GM19455 (cell line): ENCODE measurements around the gene CSKMT.
"Not testable (repeated sequence)": the region's sequence is repeated elsewhere in the genome, so short reads cannot be mapped to it uniquely, and the experiment has no call there.

Experiments used
- ATAC-seq: cut with Tn5 transposase; IDR thresholded peaks from one replicate; pipeline ENCODE4 v1.9.1; 2021; ENCODE audit not compliant: unreplicated experiment

The CSKMT gene

GRCh38 chr11:62687508-62688396 lies 22.6 kb downstream of the CSKMT start:
- no peak for ATAC-seq

- no peak for ATAC-seq
Observed at GRCh38 chr11:62688491-62688890, 23.4 kb downstream of the CSKMT start.

- ATAC-seq = no peak
Observed at GRCh38 chr11:62689421-62690183, 24.5 kb downstream of the CSKMT start, which contains the start of gene LRRN4CL. LRRN4CL (minus strand) TSS chr11:62689530; CDS start chr11:62688508, 1,022 bp downstream.

- ATAC-seq = not testable (repeated sequence)
Observed at GRCh38 chr11:62693624-62694023, 28.5 kb downstream of the CSKMT start.

- no peak for ATAC-seq
Observed at GRCh38 chr11:62694455-62695167, 29.5 kb downstream of the CSKMT start.

- ATAC-seq = no peak
Observed at GRCh38 chr11:62702246-62702645, 37.1 kb downstream of the CSKMT start.

- ATAC-seq = not testable (repeated sequence)
Observed at GRCh38 chr11:62703921-62704320, 38.8 kb downstream of the CSKMT start.

- no peak for ATAC-seq
Observed at GRCh38 chr11:62705413-62705812, 40.3 kb downstream of the CSKMT start.

- peak; percentile 61 for ATAC-seq
Observed at GRCh38 chr11:62705880-62706849, 41.1 kb downstream of the CSKMT start.

GRCh38 chr11:62706850-62707247 lies 41.7 kb downstream of the CSKMT start:
- ATAC-seq = no peak

GRCh38 chr11:62707277-62707861 lies 42.3 kb downstream of the CSKMT start, which contains the start of the genes BSCL2 and GNG3:
BSCL2 (minus strand) TSS chr11:62707424; CDS start chr11:62707195, 229 bp downstream.
GNG3 (plus strand) TSS chr11:62707676; CDS start chr11:62708296, 620 bp downstream.
- ATAC-seq = no peak

- no peak for ATAC-seq
Observed at GRCh38 chr11:62708392-62708791, 43.3 kb downstream of the CSKMT start.

GRCh38 chr11:62708793-62709192 lies 43.7 kb downstream of the CSKMT start:
- no peak for ATAC-seq

- ATAC-seq = peak; percentile 70
Observed at GRCh38 chr11:62709247-62710000, 44.3 kb downstream of the CSKMT start.

- ATAC-seq = peak; percentile 9
Observed at GRCh38 chr11:62710001-62710345, 44.9 kb downstream of the CSKMT start.

- no peak for ATAC-seq
Observed at GRCh38 chr11:62712276-62712812, 47.2 kb downstream of the CSKMT start.

GRCh38 chr11:62712861-62713260 lies 47.7 kb downstream of the CSKMT start:
- ATAC-seq = no peak

GRCh38 chr11:62713343-62713742 lies 48.2 kb downstream of the CSKMT start:
- ATAC-seq = no peak
